C4-2B (cell line): ENCODE measurements around the gene IGLL5.

Experiments
- CTCF ChIP-seq: fragments of 450-650 bp; conservative IDR thresholded peaks from 2 replicates; pipeline ENCODE4 v1.5.1; 2017; ENCODE audit warnings: mild to moderate bottlenecking
- ZFX ChIP-seq: fragments of 450-650 bp; IDR thresholded peaks from 2 replicates; pipeline ENCODE4 v1.6.1; 2017

DNA sequence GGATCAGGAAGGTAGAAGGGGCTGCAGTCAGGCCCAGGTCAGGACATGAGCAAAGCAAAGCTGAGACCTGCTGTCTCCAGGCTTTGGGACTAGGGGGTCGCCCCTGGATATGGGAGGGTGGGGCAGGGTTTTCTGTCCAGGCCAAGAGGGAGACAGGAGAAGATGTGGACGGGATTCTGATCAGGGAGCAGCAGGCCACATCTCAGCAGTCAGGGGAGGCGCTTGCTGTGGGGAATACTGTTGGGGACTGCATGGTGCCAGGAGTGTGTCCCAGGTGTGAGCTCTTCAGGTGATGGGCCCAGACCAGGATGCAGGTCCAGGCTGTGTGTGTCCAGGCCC is 29.3 kb downstream of the IGLL5 start:
- TF ChIP-seq CTCF (no peak), ZFX (no peak)
